Activated T-cell treated with anti-CD3 and anti-CD28 coated beads for 48 hours (primary cell): ENCODE results near the gene BRCA1.
"Not testable (repeated sequence)": the region's sequence is repeated elsewhere in the genome, so short reads cannot be mapped to it uniquely, and the experiment has no call there.

ENCODE experiments used
- DNase-seq: peaks from one replicate; pipeline ENCODE4 v3.0.0-alpha.2; 2020; ENCODE audit warnings: low read depth

BRCA1 gene

GRCh38 chr17:43000894-43001293, 124.3 kb downstream of the BRCA1 start:
- not testable (repeated sequence) for DNase-seq

GRCh38 chr17:42999003-42999525, 126.1 kb downstream of the BRCA1 start:
- DNase-seq = no peak

GRCh38 chr17:42997984-42998938, 126.9 kb downstream of the BRCA1 start, which contains the start of gene RPL27:
Gene RPL27 (plus strand): TSS chr17:42998419. CDS start chr17:42998751, 332 bp downstream.
- peak; percentile 91 for DNase-seq

- no peak for DNase-seq
Measured at GRCh38 chr17:42997390-42997983, 127.7 kb downstream of the BRCA1 start.
